Activated CD4-positive, alpha-beta T cell treated with anti-CD3 and anti-CD28 coated beads, Interleukin-2, amount 10 ng/mL, durations not matched to agents 24 days and 14 days (primary cell): Measurements from ENCODE around the gene PSME3IP1. TPM values are rescaled to one million over a fixed set of nuclear protein-coding genes. Genes with fewer than 3 reads are reported as not detected.

ENCODE experiments used
- DNase-seq: peaks from one replicate; pipeline ENCODE4 v3.0.0; 2022
- H3K27ac Mint-ChIP-seq: one replicate; pipeline ENCODE4 v1.8.0; 2022; ENCODE audit warnings: mild to moderate bottlenecking, mixed read lengths
- H3K27me3 Mint-ChIP-seq: one replicate; pipeline ENCODE4 v1.8.0; 2022; ENCODE audit warnings: mixed read lengths
- H3K36me3 Mint-ChIP-seq: one replicate; pipeline ENCODE4 v1.8.0; 2022; ENCODE audit warnings: low read depth, mild to moderate bottlenecking, mixed read lengths
- H3K4me1 Mint-ChIP-seq: one replicate; pipeline ENCODE4 v1.8.0; 2021; ENCODE audit warnings: mixed read lengths
- H3K4me3 Mint-ChIP-seq: one replicate; pipeline ENCODE4 v1.8.0; 2022; ENCODE audit warnings: mild to moderate bottlenecking, moderate library complexity, mixed read lengths
- H3K9me3 Mint-ChIP-seq: one replicate; pipeline ENCODE4 v1.8.0; 2021; ENCODE audit warnings: mixed read lengths
- intact Hi-C: fragments of 100-400 bp; cut with micrococcal nuclease; formaldehyde crosslinking; loops from one replicate; pipeline ENCODE4 v1.15.1; 2023
- total RNA-seq: library from RNA; stranded (reverse); gene quantifications from 2 replicates; pipeline ENCODE4 v1.2.3, GENCODE V29; 2022

PSME3IP1 gene
- total RNA-seq, 1 donor from 2014 or later, result 130 TPM

DNA sequence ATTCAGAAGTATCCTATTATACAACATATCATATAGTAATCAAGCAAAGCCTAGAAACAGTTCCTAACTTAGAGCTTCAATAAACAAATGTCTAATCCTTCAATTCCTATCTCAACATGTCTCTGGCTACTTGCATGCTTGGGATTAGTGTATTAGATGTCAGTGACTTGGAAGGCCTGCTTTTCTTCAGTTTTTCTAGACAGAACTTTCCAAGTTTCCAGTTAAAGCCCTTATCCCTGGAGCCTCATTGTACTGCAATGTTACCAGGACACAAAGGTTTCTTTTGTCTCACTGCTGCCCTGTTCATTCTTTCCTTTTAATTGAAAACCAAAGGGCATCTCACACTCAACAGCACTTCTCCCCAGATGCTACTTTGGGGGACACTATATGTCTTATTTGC lies 16.5 kb downstream of the PSME3IP1 start:
- no peak for DNase-seq
- H3K36me3 Mint-ChIP-seq, result peaks cover 55% of the 10 kb centered on the region
- H3K4me3 Mint-ChIP-seq, result no peak overlapping the region
- H3K27ac Mint-ChIP-seq, result no peak overlapping the region
- intact Hi-C loops, result no loop called here
- H3K9me3 Mint-ChIP-seq, result no peaks in the 10 kb centered on the region
- H3K4me1 Mint-ChIP-seq, result peaks cover 2% of the 10 kb centered on the region
- no peaks in the 10 kb centered on the region for H3K27me3 Mint-ChIP-seq

DNA sequence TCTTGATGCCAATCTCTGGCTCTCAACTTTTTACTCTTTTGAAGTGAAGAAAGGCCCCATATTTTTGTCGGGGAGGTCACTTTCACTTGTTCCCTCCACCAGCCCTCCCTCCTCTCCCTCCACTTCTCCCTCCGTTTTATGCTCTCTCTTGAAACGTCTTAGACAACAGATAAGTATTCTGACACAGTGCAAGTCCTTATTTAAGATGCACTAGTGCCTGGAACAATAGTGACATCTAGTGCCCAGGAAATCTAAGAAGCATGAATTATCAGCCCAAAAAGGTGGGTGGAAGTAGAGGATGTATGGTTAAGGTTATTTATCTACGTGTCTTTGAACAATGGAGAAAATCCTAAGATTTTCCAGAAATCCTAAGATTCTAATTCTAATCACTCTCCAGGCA lies 17.9 kb downstream of the PSME3IP1 start:
- Mint-ChIP-seq H3K27ac (no peak overlapping the region), H3K4me3 (no peak overlapping the region), H3K36me3 (peaks cover 59% of the 10 kb centered on the region), H3K27me3 (no peaks in the 10 kb centered on the region), H3K9me3 (no peaks in the 10 kb centered on the region), H3K4me1 (peaks cover 2% of the 10 kb centered on the region)
- DNase-seq, result peak; percentile 82
- intact Hi-C loops, result loop anchor here (1.0 kb wide), 2 partner anchors 84 to 204 kb away; no protein-coding TSS in a partner anchor

DNA sequence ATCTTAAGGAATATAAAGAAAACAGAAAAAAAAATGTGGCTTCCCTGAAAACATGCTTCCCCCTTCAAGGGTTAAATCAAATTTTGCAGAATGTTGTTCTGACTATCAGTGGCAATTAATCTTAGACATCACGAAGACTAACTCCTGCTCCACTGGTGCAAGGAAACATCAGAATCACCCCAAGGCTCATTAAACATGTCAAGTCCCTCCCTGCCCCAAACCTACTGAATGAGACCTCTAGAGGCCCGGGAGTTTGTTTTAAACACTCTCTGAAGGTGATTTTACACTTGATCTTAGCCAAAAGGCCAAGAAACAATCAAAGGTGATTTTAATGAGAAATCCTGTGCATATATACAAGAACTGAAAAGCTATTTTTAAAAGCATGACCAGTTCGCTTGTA lies 18.3 kb downstream of the PSME3IP1 start:
- Mint-ChIP-seq H3K36me3 (peaks cover 57% of the 10 kb centered on the region), H3K27ac (no peak overlapping the region), H3K9me3 (no peaks in the 10 kb centered on the region), H3K4me3 (no peak overlapping the region), H3K27me3 (no peaks in the 10 kb centered on the region), H3K4me1 (peaks cover 2% of the 10 kb centered on the region)
- DNase-seq, result no peak
- intact Hi-C loops, result no loop called here

DNA sequence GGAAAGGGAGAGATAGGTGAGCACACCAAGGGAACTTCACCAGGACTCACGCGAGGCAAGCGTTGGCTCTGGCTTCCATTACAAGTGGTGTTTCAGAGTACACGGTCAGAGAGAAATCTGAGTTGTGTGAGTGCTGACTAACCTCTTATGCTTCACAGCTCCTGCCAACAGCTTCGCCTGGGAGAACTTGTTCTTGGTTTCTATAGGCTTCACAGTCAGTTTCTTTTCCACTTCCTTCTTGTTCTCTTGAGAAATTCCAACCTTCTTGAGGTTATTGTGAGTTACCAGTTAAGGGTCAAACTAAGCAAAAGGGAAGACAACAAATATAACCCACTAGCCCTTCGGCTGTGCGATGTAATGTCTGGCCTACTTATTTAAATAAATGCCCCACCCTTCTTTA lies 18.9 kb downstream of the PSME3IP1 start:
- H3K9me3 Mint-ChIP-seq, result no peaks in the 10 kb centered on the region
- DNase-seq, result no peak
- intact Hi-C loops, result no loop called here
- H3K36me3 Mint-ChIP-seq, result peaks cover 54% of the 10 kb centered on the region
- H3K27me3 Mint-ChIP-seq, result no peaks in the 10 kb centered on the region
- no peak overlapping the region for H3K4me3 Mint-ChIP-seq
- H3K27ac Mint-ChIP-seq, result no peak overlapping the region
- H3K4me1 Mint-ChIP-seq, result peaks cover 2% of the 10 kb centered on the region

DNA sequence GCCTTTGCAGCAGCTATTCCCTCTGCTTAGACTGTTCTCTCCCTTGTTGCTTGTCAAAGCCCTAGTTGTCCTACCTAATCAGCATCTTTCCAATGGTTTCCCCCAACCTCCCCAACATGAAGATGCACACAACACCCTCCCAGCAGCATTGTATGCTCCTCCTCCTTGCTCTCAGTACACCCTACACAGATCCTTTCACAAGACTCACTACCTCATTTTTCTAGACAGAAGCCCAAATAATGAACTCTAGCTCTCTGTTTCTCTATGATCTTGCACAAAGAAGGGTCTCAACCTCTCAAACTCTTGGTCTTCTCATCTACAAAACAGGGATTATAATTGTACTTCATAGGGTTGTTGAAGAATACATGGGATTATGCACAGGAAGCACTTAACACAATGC lies 19.4 kb downstream of the PSME3IP1 start:
- H3K36me3 Mint-ChIP-seq, result peaks cover 50% of the 10 kb centered on the region

DNA sequence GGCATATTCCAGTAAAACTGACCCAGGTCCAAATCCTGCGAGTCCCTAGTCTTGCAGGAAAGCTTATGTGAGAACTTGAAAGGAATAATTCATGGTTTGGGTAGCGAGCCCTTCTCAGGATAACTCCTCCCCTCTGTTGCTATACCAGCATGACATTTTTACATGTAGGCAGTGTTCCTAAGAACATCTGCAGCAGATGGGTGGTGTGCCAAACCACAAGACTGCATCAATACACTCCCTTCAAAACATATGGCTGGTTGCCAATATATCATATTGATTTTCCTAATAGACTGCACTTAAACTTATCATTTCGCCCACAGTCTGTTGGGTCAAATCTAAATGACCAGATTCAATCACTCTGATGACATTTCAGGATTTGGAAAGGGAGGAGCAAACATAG lies 19.9 kb downstream of the PSME3IP1 start:
- DNase-seq, result no peak
- intact Hi-C loops, result no loop called here
- Mint-ChIP-seq H3K27ac (no peak overlapping the region), H3K9me3 (no peaks in the 10 kb centered on the region), H3K4me1 (peaks cover 2% of the 10 kb centered on the region), H3K4me3 (no peak overlapping the region), H3K36me3 (peaks cover 50% of the 10 kb centered on the region), H3K27me3 (no peaks in the 10 kb centered on the region)

More for the DNA sequence above, 19.4 kb downstream of the PSME3IP1 start:
- DNase-seq, result no peak
- no peaks in the 10 kb centered on the region for H3K27me3 Mint-ChIP-seq
- peaks cover 2% of the 10 kb centered on the region for H3K4me1 Mint-ChIP-seq
- intact Hi-C loops, result no loop called here
- H3K9me3 Mint-ChIP-seq, result no peaks in the 10 kb centered on the region
- H3K27ac Mint-ChIP-seq, result no peak overlapping the region
- H3K4me3 Mint-ChIP-seq, result no peak overlapping the region

DNA sequence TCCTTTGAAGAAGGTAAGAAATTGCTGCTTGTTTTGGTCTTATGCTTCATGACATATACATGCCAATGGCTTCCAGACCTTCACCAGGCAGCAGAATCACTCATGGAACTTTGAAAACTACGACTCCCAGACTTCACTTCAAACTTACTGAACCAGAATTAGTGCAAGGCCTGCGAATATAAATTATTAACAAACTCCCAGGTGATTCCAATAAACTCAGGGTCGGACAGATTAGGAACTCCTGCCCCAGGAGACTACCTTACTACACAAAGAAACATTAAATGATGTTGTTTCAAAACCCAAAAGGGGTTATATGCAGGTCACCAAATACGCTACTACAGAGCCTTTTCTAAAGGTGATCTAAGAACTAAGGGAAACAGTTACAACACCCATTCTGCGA lies 20.4 kb downstream of the PSME3IP1 start:
- intact Hi-C loops, result no loop called here
- H3K4me3 Mint-ChIP-seq, result no peak overlapping the region
- DNase-seq, result no peak
- H3K9me3 Mint-ChIP-seq, result no peaks in the 10 kb centered on the region
- H3K36me3 Mint-ChIP-seq, result peaks cover 50% of the 10 kb centered on the region
- H3K4me1 Mint-ChIP-seq, result peaks cover 2% of the 10 kb centered on the region
- no peak overlapping the region for H3K27ac Mint-ChIP-seq
- H3K27me3 Mint-ChIP-seq, result no peaks in the 10 kb centered on the region

DNA sequence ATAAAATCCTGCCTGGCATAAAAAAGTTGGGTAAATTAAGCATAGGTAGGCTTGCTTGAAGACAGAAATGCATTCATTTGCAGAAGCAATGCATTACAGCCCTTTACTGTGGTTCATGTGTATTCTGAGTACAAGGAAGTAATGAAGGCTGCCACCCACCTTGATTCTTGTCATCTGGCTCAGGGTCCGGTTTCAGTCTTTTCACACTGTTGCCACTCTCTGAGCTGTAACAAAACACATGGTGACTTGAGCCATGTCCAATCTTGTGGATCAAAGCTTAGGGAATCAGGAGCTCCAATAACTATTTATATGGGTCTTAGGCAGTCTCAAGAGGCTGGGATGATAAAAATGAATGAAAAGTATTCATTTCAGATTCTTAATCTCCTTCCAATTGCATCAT lies 22.0 kb downstream of the PSME3IP1 start:
- intact Hi-C loops, result no loop called here
- no peak for DNase-seq
- Mint-ChIP-seq H3K4me1 (peaks cover 4% of the 10 kb centered on the region), H3K36me3 (peaks cover 53% of the 10 kb centered on the region), H3K27ac (no peak overlapping the region), H3K9me3 (no peaks in the 10 kb centered on the region), H3K4me3 (no peak overlapping the region), H3K27me3 (no peaks in the 10 kb centered on the region)

DNA sequence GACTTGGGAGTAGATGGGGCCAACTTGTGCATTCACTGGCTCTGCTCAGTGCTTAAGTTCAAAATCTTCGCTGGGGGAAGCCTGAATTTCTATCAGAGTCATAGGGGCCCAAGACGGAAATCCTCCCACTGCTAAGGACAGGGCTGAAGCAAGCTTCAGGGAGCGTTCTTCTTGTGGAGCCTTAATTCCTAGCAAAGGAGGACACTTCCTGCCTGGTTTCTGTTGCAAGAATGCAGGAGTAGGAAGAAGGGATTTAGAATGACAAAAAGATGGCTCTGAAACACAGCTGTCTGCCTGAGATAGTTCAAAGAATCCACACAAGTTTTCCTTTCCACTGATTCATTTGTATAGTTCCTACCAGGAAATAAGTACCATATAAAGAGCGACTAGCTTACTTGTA lies 26.4 kb downstream of the PSME3IP1 start:
- Mint-ChIP-seq H3K36me3 (peaks cover 59% of the 10 kb centered on the region), H3K27ac (no peak overlapping the region), H3K27me3 (no peaks in the 10 kb centered on the region), H3K4me3 (no peak overlapping the region), H3K4me1 (peaks cover 15% of the 10 kb centered on the region), H3K9me3 (no peaks in the 10 kb centered on the region)
- intact Hi-C loops, result no loop called here
- DNase-seq, result no peak

DNA sequence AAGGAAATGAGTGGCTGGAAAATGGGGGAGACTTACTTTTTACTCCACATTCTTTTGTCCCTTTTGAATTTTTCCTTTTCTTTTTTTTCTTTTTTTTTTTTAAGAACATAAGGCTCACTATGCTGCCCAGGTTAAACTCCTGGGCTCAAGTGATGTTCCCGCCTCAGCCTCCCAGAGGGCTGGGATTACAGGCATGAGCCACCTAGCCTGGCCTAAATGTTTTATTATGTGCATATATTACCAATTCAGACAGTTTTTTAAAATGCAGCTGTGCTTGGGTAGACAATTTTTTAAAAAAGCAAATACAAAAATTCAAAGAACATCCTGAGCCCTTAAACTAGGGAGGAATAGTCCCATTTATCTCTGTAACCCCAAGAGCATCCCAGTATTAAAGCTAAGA lies 28.3 kb downstream of the PSME3IP1 start:
- Mint-ChIP-seq H3K9me3 (no peaks in the 10 kb centered on the region), H3K4me1 (peaks cover 17% of the 10 kb centered on the region), H3K4me3 (no peak overlapping the region), H3K27ac (no peak overlapping the region), H3K27me3 (no peaks in the 10 kb centered on the region), H3K36me3 (peaks cover 61% of the 10 kb centered on the region)
- intact Hi-C loops, result no loop called here
- no peak for DNase-seq

DNA sequence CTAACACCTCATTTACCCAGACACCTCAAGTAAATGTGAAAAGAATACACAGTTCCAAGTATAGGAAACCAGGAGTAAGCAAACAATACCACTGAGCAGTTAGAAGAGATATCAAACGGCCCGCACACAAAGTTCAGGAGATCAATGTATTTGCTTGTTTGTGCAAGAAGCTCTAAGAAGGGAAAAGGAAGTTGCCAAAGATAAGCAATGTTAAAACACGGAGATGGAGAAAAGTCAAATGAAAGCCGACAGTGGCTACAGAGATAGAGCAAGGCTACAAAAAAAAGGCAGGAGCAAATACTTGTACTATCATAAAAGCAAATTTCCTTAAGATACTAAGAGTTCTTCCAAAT lies 29.5 kb downstream of the PSME3IP1 start:
- H3K9me3 Mint-ChIP-seq, result no peaks in the 10 kb centered on the region
- H3K27ac Mint-ChIP-seq, result no peak overlapping the region
- peaks cover 63% of the 10 kb centered on the region for H3K36me3 Mint-ChIP-seq
- H3K4me1 Mint-ChIP-seq, result peaks cover 23% of the 10 kb centered on the region
- DNase-seq, result no peak
- intact Hi-C loops, result no loop called here
- peak overlapping the region; percentile 23 for H3K4me3 Mint-ChIP-seq
- no peaks in the 10 kb centered on the region for H3K27me3 Mint-ChIP-seq

DNA sequence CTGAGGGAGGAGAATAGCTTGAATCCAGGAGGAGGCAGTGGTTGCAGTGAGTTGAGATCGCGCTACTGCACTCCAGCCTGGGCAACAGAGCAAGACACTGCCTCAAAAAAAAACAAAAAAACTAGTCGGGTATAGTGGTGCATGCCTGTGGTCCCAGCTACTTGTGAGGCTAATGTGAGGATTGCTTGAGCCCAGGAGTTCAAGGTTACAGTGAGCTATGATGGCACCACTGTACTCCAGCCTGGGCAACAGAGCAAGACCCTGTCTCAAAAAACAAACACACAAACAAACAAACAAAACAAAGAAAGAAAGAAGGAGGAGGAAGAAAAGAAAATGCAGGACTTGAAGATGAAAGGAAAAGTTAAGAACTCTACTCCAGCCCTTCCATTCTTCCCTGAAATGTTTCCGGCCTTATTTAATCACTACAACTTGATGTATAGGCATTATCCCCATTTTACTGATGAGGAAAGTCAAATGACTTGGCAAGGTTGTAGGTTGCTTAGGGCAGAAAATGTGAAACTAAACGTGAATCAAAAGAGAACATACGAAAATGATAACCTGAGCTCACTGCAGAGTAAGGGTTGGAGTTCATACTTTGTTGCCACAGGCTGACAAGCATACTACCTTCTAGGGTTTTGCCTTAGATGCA lies 30.0 kb downstream of the PSME3IP1 start:
- peak overlapping the region; percentile 23 for H3K4me3 Mint-ChIP-seq
- H3K4me1 Mint-ChIP-seq, result peaks cover 23% of the 10 kb centered on the region
- H3K27ac Mint-ChIP-seq, result peak overlapping the region; percentile 67
- intact Hi-C loops, result no loop called here
- H3K36me3 Mint-ChIP-seq, result peaks cover 59% of the 10 kb centered on the region
- H3K9me3 Mint-ChIP-seq, result no peaks in the 10 kb centered on the region
- no peaks in the 10 kb centered on the region for H3K27me3 Mint-ChIP-seq
- no peak for DNase-seq

DNA sequence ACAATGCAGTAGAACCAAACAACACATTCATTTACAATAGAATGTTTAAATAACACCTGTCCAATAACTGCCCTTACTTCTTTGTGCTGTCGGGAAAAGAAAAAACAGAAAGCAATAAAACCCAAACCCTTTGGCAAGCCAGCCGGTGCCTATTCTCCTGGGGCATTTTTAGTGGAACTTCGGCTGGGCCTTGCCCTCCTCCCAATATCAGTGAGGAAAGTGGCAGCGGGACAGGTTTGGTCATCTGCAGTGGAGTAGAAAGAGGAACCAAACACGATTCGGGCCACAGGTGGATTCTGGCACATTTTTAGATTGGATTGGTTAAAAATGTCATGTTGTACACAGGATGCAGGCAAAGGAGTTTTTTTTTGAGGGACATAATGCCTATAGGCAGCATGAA lies 32.0 kb downstream of the PSME3IP1 start:
- Mint-ChIP-seq H3K27me3 (no peaks in the 10 kb centered on the region), H3K4me1 (peaks cover 21% of the 10 kb centered on the region), H3K4me3 (no peak overlapping the region), H3K9me3 (no peaks in the 10 kb centered on the region), H3K36me3 (peaks cover 45% of the 10 kb centered on the region), H3K27ac (no peak overlapping the region)
- intact Hi-C loops, result no loop called here
- DNase-seq, result no peak

DNA sequence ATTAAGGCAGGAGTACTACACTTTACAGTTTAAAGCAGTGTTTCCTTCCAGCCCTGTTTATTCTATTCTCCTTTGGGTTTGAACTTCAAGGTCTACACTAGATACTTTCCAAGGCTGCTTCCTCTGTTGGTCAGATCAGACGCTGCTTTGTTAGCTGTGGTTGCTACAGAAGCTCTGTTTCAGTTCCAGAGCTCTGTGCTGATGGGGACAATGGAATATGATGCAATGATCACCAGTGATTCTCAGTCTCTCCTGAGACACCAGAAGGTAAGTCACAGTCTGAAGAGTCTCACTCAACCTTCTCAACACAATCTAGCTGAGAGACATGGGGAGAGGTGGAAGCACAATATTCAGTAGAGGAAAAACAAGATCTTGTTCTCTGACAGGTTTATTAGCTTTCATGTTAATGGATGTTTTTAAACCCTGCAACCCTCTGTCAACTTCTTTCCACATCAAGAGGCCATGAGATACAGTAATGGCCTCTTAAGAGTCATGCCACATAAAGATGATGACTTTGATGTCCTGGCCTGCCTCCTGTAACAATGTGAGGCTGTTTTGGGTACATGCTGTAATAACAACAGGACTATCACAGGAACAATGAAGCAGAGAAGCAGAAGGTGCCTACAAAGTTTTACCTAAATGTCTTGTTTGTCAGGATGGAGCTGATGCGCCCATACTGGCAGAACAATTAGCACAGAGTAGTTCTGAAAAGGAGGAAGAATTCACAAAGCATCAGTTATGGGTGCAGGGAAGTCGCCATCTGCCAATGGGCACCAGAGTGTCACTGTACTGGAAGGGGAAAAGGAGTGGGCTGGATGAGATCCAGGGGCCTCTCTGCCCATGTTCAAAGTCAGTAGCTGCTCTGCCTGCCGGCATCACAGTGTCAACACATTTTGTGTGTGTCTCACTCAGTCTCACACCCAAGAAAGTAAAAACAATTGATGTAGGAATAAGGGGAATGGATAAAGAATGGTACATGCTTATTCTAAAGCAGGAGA lies 33.4 kb downstream of the PSME3IP1 start:
- Mint-ChIP-seq H3K27me3 (no peaks in the 10 kb centered on the region), H3K4me1 (peaks cover 26% of the 10 kb centered on the region), H3K36me3 (peaks cover 41% of the 10 kb centered on the region), H3K27ac (peak overlapping the region; percentile 34), H3K4me3 (no peak overlapping the region), H3K9me3 (no peaks in the 10 kb centered on the region)
- DNase-seq, result no peak
- intact Hi-C loops, result no loop called here
